Measurements from ENCODE around the gene LENG8.
"Not testable (repeated sequence)": the region's sequence is repeated elsewhere in the genome, so short reads cannot be mapped to it uniquely, and the experiment has no call there.

DNA sequence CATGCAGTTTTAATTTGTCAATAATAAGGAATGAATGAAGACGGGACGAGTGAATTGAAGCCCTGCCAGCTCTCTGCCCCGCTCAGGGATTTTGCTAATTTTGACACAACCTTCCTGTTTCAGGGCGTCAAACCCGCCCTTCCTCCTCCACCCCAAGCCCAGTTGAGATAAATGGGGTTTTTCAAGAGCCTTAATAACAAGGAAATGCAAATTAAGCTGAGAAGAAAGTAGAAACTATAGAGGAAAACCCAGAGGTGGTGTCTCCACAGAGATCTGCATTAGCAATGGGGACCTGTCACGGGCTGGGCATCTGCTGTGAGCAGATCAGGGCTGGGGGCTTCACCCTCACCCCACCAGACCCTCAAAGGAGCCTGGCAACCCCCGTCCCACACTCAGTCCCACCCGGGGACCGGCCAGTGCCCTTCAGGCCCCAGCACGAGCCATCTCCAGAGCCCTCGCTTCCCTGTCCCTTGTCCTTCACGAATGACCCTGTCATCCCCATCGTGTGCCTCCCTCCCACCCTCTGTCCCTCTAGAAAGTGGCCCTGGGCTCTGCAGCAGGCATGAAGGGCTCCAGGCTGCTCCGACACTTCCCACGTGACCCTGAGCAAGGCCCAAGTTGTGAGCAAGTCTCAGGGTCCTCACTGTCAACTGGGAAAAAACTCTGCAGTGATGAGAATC lies 58.2 kb downstream of the LENG8 start:
- TF ChIP-seq, protein P1, sequence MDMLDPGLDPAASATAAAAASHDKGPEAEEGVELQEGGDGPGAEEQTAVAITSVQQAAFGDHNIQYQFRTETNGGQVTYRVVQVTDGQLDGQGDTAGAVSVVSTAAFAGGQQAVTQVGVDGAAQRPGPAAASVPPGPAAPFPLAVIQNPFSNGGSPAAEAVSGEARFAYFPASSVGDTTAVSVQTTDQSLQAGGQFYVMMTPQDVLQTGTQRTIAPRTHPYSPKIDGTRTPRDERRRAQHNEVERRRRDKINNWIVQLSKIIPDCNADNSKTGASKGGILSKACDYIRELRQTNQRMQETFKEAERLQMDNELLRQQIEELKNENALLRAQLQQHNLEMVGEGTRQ (IDR thresholded peaks at IDR 0.05; ENCODE audit: low read depth, low read length): not testable (repeated sequence)
- not testable (repeated sequence) for TF ChIP-seq CTCF (conservative IDR thresholded peaks at IDR 0.05; ENCODE audit: low read depth, low read length); FOS (IDR thresholded peaks at IDR 0.05; ENCODE audit: low read depth, low read length); NFE2L2 (IDR thresholded peaks at IDR 0.05; ENCODE audit: low read depth, low read length); POLR2A (IDR thresholded peaks at IDR 0.05; ENCODE audit: low read depth, low read length); RAD21 (IDR thresholded peaks at IDR 0.05; ENCODE audit: low read length); RCOR1 (IDR thresholded peaks at IDR 0.05; ENCODE audit: insufficient replicate concordance, low read length); BHLHE40 (IDR thresholded peaks at IDR 0.05; ENCODE audit: low read depth, low read length); MXI1 (IDR thresholded peaks at IDR 0.05; ENCODE audit: borderline replicate concordance, low read depth, low read length); RFX5 (IDR thresholded peaks at IDR 0.05; ENCODE audit: low read depth, low read length); MAFK (IDR thresholded peaks at IDR 0.05; ENCODE audit: low read depth, low read length); CEBPB (IDR thresholded peaks at IDR 0.05; ENCODE audit: low read depth, low read length); SMC3 (IDR thresholded peaks at IDR 0.05; ENCODE audit: low read depth, low read length)
- TF ChIP-seq, protein P2, sequence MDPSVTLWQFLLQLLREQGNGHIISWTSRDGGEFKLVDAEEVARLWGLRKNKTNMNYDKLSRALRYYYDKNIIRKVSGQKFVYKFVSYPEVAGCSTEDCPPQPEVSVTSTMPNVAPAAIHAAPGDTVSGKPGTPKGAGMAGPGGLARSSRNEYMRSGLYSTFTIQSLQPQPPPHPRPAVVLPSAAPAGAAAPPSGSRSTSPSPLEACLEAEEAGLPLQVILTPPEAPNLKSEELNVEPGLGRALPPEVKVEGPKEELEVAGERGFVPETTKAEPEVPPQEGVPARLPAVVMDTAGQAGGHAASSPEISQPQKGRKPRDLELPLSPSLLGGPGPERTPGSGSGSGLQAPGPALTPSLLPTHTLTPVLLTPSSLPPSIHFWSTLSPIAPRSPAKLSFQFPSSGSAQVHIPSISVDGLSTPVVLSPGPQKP (IDR thresholded peaks at IDR 0.05; ENCODE audit: borderline replicate concordance, low read depth, low read length): not testable (repeated sequence)

All from IMR-90 (cell line).